ENCODE measurements around the gene VRK2.

DNA sequence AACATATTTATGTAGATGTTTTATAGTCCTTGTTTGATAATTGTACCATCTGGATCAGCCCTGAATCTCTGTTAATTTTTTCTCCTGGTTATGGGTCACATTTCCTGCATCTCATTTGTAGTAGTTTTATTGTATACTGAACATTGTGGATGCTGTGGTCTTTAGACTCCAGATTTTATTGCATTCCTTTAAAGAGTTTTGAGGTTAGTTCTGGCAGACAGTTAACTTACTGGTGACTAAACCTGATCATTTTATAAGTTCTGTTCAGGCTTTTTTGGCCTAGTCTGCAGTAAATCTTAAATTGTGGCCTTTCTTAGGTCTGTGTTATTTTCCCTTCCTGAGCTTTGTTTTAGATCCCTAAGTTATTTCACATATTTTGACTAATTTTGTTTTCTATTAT lies 110.2 kb downstream of the VRK2 start:
- TF ChIP-seq, protein P1, sequence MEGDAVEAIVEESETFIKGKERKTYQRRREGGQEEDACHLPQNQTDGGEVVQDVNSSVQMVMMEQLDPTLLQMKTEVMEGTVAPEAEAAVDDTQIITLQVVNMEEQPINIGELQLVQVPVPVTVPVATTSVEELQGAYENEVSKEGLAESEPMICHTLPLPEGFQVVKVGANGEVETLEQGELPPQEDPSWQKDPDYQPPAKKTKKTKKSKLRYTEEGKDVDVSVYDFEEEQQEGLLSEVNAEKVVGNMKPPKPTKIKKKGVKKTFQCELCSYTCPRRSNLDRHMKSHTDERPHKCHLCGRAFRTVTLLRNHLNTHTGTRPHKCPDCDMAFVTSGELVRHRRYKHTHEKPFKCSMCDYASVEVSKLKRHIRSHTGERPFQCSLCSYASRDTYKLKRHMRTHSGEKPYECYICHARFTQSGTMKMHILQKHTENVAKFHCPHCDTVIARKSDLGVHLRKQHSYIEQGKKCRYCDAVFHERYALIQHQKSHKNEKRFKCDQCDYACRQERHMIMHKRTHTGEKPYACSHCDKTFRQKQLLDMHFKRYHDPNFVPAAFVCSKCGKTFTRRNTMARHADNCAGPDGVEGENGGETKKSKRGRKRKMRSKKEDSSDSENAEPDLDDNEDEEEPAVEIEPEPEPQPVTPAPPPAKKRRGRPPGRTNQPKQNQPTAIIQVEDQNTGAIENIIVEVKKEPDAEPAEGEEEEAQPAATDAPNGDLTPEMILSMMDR (IDR thresholded peaks at IDR 0.05; ENCODE audit: borderline replicate concordance, extremely low read depth, low read length, poor library complexity, severe bottlenecking), result no peak
- no peak for TF ChIP-seq EZH2 (IDR thresholded peaks at IDR 0.05; ENCODE audit: borderline replicate concordance, low read depth, low read length, severe bottlenecking)

Data from DND-41 (cell line).